Measurements from ENCODE around the gene LDLRAD3.
"Not testable (repeated sequence)": the region's sequence is repeated elsewhere in the genome, so short reads cannot be mapped to it uniquely, and the experiment has no call there.

The LDLRAD3 gene

DNA sequence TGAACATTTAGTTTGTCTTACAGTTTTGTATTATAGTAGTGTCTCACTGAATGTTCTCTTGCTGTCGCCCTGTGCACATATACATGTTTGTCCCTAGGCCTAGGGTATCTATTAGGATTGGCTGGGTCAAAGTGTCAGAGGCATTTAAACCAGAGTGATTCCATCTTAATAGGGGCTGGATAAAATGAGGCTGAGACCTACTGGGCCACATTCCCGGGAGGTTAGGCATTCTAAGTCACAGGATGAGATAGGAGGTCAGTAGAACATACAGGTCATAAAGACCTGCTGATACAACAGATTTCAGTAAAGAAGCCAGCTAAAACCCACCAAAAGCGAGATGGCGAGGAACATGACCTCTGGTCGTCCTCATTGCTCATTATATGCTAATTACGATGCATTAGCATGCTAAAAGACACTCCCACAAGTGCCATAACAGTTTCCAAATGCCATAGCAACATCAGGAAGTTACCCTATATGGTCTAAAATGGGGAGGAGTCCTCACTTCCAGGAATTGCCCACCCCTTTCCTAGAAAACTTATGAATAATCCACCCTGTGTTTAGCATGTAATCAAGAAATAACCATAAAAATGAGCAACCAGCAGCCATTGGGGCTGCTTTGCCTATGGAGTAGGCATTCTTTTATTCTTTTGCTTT, 82.6 kb downstream of the LDLRAD3 start:
- FAIRE-seq = no peak

- no peak for FAIRE-seq
These were observed 83.9 kb downstream of the LDLRAD3 start for GRCh38 chr11:36027731-36028130.

DNA sequence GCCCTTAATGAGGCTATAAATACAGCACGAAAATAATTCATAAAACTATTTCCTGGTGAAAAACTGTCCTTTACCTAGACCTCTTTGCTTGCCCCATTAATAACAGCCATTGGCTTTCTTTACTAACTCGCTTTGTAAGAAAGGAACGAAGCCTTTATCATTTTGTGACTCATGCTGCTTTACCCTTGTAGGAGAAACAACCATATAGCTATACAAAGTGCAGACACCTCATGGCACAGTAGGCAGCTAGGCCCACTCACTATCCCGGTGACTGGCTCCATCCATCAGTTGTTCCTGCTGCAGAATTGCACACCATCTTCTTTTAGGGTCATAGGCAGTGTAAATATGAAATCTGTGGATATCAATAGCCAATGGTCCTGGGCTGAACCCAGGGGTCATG, 85.8 kb downstream of the LDLRAD3 start:
- FAIRE-seq = no peak

DNA sequence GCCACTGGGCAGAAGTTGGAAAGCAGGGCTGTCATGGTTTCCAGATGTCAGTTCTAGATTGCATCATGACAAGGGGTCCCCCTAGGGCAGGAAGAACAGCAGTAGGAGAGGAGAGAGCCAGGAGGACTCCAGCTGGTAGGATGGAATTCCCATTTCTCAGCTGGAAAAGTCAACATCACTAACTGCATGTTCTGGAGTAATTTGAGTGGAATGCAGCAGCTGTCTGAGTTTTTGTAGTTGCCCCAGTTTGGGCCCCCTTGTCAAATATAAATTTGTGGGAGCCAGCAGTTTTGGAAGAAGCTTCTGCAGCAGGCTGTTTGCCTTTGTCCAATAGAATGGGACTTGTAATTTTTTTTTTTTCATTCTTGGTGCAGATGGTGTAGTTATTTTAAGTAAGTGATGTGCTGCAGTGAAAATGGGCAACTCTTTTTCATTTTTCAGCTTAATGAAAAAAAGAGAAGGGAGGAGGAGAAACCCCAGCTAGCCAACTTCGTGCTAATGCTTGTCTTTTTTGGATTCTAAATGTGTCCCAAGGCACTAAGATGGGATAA, 86.9 kb downstream of the LDLRAD3 start:
- FAIRE-seq = no peak

DNA sequence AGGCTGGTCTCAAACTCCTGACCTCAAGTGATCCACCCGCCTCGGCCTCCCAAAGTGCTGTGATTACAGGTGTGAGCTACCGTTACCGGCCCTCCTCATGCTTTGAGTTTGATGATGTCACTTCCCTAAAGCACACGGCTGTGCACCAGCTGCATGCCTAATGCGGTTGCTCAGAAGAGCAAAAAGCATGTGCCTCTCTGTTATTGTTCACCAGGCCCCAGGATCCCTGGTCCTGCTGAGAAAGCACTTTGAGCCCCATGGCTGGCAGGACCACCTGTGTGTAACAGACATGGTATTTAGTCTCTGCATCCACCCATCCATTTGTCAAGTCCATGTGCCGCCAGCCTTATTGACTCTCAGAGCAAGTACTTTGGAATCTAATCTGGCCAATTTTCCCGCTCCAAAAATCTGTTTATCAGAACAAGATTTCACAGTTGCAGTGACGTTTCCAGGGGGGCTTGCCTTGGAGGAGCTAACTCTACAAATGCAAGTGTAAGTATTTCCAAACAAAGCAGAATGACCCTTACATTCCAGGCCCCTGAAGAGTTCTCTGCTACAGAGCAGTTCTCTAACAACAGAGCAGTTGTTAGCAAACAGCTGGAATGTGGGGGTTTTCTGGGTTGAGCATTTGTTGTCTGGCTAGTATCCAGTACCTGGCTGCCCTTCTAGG, 89.4 kb downstream of the LDLRAD3 start:
- no peak for FAIRE-seq

GRCh38 chr11:36033936-36034335, 90.1 kb downstream of the LDLRAD3 start:
- FAIRE-seq = no peak

DNA sequence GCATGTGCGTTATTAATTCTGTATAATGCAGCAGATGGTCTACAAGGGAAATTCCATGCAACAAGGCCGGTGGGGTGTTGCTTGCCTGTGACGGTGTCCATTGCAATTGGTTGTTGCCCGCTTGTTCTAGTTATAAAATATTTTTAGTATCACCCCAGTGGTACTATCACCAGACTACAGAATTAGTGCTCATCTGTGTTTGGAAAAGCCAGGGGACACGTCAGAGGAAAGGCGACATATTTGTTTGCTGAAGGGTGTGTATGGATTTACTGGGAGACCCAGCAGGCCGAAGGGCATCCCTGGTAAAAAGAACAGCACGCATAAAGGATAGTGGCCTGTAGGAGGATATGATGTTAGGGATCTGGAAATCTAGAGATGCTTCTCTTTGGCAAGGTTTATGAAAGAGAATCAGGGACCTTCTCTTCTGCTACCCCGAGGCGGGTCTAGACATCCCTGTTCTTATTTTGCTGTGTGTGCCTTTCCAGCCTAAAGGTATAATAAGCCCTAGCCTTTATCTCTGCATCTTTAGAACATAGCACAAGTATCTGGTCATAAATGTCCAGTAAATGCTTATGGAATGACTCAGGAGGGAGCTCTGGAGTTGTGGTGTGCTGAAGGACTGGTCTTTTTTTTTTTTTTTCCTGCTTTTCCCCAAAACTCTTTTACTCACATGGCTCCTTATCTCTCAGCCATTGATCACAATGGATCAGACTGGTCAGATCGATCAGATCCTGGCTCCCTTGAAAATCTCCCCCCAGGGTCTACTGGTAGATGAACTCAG, 90.9 kb downstream of the LDLRAD3 start:
- no peak for FAIRE-seq

DNA sequence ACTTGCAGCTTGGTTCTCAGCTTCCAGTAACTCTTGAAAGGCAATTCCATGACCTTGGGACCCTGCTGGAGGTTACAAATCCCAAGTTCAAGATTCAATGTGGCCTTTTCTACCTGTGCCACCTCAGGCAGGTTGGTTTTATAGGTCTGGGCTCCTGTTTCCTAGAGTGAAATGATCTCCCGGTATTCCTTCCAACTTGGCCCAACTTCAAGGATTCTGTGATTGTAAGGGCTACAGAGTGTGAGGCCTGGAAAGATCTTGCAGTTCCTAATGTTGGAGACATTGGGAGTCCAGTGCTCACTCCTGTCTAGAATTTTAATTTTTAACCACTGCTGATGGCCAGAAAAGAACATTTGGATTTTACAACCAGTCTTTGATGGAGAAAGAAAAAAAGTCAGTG, 91.6 kb downstream of the LDLRAD3 start:
- FAIRE-seq = no peak

GRCh38 chr11:36035999-36036398, 92.1 kb downstream of the LDLRAD3 start:
- no peak for FAIRE-seq

DNA sequence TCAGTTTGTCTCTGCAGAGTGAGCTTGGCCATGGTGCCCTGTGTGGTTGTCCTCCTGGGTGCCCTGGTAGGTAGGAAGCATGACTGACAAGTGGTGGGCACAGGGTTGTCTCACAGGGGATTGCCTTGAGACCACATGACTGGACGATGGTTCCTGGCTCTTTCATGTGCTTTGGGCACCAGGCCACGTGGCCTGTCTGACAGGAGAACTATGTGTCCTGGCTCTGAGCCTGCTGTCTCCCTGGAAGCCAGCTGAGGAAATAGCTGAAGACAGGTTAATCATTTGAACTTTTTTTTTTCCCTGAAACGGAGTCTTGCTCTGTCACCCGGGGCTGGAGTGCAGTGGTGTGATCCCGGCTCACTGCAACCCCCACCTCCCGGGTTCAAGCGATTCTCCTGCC, 93.2 kb downstream of the LDLRAD3 start:
- FAIRE-seq = no peak

- FAIRE-seq = no peak
These were observed 94.7 kb downstream of the LDLRAD3 start for GRCh38 chr11:36038541-36038940.

GRCh38 chr11:36039471-36039870, 95.6 kb downstream of the LDLRAD3 start:
- no peak for FAIRE-seq

DNA sequence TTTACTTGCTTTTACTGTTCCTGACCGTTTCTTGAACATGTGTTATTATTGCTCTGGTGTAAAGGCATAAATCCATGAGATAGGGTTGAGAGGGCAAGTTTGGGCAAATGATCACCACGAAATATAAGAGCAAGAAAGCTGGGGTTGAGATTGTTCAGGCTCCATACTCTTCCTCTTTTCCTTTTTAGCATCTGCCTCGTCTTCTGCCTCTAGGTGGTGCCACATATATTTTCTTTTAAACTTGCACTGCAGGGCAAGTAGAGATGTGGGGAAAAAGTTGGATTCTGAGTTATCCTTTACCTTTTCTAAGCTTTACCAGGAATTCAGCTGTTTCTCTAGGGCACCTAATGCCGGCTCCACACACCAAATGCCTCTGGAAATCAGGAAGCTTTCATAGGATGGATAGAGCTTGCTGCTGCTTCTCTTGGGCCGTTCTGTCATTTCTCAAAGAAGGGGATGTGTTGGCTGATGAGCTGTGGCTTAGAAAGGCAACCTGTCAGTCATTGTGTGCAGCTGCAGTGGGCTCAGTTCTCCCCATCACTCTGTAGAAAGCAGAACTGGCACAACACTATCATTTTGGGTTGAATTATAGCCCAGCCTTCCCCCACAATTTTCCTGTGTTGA, 98.2 kb downstream of the LDLRAD3 start:
- FAIRE-seq = peak; percentile 34

DNA sequence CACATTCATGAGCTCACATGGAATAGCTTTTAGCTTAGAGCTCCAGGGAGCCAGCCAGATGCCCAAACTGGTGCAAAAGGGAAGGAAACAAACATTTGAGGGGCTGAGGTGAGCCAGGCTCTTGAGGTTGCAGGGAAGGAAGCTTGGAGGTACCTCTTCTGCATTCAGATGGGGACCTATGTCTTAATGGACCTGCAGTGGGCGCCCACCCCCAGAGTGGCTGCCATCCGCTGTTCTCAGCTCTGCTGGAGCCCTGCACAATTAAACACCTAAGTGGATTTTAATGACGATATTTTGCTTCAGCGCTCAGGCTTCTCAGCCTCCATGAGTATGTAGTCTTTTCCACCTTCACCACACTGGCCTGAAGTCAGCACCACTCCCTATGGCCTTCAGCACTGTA, 100.8 kb downstream of the LDLRAD3 start:
- FAIRE-seq = no peak

GRCh38 chr11:36045945-36046344, 102.1 kb downstream of the LDLRAD3 start:
- not testable (repeated sequence) for FAIRE-seq

DNA sequence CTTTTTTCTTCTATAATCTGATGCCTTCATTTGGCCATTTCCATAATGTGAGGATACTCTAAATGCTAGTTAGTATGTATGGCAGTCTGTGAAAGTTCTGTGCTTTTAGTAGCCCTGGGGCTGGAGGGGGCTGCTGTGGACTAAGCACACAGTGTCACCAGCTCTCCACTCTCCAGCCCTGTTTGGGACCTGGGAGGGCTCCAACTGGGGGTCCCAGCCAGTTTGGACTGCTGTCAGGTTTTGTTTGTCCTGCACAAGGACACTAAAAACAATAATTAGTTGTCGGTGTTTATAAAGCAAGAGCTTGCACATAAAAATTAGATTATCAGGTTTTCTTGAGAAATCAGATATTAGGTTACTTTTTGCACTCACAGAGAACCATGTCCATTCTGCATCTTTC, 103.1 kb downstream of the LDLRAD3 start:
- no peak for FAIRE-seq

- FAIRE-seq = no peak
These were observed 103.5 kb downstream of the LDLRAD3 start for GRCh38 chr11:36047344-36047743.

DNA sequence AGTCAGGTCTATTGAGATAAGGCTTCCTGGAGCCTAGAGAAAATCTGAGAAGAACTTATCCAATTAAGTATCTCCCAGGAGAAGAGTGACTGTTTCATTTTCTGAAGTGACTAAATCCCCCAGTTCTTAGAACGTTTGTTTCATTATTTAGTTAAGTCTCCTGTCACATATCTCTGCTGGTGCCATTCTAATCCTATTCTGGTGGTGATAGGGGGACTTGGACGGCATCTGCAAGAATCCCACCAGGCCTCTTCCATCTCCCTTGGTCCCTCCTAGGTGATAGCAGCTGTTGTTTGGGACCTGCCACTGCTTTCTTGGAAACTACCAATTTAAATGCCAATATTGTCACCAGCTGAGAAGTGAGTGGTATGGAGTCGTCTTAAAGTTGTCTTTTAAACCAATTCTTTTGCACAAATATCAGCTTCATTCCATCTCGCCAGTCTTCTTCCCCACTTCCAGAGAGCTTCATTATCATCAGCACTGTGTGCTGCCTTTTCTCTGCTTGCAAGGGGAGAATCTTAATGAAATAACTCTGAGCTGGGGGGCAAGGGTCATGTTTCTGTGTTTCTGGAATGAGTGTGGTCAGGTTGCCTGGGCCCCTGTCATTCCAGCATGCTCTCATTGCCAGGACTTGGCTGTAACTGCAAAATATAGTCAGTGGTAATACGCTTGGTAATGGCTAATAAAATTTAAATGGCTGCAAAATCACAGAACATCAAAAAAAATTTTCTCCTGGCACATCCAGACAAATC, 104.8 kb downstream of the LDLRAD3 start:
- no peak for FAIRE-seq

DNA sequence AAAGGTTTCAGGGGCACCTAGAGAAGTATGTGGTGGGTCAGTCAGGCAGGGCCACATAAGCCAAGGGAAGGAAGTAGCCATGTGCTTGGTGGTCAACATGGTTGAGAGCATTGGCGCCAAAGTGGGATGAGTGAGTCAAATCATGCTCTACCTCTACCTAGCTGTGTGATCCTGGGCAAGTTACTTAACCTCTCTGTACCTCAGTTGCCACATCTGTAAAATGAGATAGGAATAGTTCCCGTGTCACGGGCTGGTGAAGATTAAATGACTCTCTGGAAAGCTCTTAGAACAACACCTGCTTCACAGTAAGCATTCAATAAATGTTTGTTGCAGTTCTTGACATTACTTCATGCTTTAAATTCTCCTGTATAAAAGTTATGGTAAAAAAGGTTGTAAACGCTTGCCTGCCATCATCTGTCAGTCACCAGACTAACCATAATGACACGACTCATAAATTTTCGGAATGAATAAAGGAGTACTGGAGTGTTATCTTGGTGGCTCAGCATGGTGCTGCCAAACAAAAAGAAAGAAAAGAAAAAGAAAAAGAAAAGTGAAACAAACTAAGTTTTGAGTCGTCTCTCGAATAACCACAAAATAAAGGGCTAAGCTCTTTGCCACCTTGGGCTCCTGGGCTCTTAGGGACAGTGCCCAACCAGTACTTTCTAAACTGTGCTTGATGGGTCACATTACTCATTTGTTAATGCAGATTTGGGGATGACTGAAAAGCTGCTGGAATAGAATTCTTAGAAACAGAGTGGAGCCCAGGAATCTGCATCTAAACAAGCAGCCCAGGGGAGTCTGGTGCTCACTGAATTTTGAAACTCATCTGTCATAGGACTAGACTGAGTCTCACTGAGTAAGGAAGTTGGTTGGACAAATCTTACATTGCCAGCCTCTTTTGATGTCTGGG, 107.6 kb downstream of the LDLRAD3 start:
- FAIRE-seq = no peak

- FAIRE-seq = no peak
These were observed 109.4 kb downstream of the LDLRAD3 start for GRCh38 chr11:36053281-36053680.

- no peak for FAIRE-seq
These were observed 110.0 kb downstream of the LDLRAD3 start for GRCh38 chr11:36053862-36054261.
